ENCODE results near the gene MEOX2.

The MEOX2 gene

DNA sequence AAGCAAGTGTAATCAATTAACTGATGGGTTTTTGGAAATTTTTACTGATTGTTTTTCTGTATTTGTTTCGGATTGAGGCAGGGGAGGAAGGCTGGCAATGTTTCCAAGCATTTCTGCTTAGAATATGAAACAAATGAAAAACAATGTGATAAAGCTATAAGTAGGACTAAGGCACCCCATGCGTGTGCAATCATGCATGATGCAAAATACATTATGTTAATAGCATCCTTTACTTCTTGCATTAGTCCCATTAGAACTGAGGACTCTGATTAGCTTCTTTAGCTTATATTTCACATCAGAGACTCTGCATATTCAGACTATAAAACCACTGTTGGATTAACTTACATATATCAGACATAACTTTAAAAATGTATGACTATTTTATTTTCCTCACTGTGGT is 76.0 kb downstream of the MEOX2 start:
- no peak for DNase-seq (ENCODE audit: low spot score)

DNA sequence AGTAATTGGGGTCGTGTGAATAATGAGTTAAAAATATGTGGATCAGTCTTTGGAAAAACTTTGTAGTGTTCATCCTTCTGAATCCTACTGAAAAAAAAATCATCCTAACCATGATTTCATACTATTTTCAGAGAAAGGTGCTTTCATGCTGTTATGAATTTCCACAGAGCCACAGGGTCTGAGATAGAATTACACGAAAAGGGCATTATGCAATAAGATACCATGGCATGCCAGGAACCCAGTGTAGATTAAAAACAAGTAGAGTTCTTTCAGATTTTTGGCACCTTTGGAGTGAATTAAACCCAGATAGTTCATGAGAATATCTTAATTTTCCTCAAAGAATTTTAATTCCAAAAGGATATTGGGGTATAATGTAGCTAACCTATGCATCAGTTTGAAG is 77.2 kb downstream of the MEOX2 start:
- DNase-seq (ENCODE audit: low spot score): no peak

DNA sequence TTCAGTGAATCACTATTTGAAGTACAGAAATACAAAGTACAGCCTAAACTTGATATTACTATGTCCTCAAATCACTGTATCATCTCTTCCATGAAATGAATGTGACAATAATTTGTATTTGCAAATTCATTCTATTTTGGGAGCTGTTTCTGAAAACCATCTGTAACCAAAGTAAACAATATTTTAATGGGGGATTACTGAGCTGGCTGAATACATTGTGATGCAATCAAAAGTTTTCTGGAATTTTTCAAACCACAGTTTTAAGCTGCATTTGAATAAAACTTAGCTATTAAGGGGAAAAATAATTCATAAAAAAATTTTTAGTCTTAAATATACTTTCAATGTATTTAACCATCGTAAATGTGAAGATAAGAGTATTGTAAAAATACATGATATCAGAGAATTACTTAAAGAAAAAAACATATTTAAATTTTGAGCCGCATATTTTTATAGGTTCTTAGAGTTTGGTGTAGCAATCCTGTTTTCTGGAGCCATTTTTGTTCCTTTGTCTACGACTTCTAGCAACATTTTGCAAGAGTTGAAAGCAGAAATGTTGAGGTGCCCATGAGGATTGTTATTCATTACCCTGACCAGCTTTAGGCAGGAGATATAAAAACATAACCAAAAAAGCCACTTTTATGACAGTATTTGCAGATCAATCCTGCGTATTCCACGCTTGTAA is 78.8 kb downstream of the MEOX2 start:
- no peak for DNase-seq (ENCODE audit: low spot score)

DNA sequence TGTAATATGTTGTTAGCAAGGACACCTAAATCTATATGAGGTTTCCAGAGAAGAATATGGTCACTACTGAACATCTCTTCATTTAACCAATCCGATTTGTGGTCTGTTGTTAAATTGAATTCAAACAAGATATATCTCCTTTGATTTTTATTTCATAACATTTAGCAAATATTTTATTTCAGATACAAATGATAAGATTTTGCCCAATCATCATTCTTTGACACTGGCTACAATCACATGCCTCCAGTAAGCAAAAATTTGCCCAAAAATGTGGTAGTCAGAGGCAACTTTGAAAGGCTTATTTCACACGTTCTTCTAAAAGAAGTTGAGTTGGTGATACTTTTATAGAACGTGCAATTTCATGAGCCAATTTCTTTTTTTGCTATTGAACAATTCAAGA is 79.9 kb downstream of the MEOX2 start:
- DNase-seq (ENCODE audit: low spot score): no peak

DNA sequence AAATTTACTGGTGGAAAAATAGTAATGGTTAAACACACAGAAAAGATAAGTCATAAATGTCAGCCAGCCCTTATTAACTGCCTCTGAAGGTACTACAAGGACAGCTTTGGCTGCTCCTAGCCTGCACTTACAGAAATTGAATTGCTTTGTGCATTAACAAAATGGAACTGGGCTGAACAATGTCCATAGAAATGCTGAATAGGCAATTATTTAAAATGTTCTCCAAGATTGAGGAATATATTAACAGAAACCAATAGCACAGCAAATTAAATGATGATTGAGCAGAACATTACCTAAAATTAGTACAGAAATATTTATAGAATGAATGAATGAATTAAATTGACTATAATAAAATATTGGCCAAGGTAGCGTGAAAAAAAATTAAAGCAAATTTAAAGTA is 82.3 kb downstream of the MEOX2 start:
- DNase-seq (ENCODE audit: low spot score): no peak

GRCh38 chr7:15603124-15603523 is 83.4 kb downstream of the MEOX2 start:
- DNase-seq (ENCODE audit: low spot score): no peak

GRCh38 chr7:15602236-15602635 is 84.2 kb downstream of the MEOX2 start:
- DNase-seq (ENCODE audit: low spot score): no peak

- DNase-seq (ENCODE audit: low spot score): no peak
Observed at GRCh38 chr7:15601175-15601574, 85.3 kb downstream of the MEOX2 start.

- no peak for DNase-seq (ENCODE audit: low spot score)
Observed at GRCh38 chr7:15600298-15600697, 86.2 kb downstream of the MEOX2 start.

GRCh38 chr7:15594461-15594860 is 92.0 kb downstream of the MEOX2 start:
- DNase-seq (ENCODE audit: low spot score): no peak

GRCh38 chr7:15593382-15593781 is 93.1 kb downstream of the MEOX2 start:
- DNase-seq (ENCODE audit: low spot score): no peak

DNA sequence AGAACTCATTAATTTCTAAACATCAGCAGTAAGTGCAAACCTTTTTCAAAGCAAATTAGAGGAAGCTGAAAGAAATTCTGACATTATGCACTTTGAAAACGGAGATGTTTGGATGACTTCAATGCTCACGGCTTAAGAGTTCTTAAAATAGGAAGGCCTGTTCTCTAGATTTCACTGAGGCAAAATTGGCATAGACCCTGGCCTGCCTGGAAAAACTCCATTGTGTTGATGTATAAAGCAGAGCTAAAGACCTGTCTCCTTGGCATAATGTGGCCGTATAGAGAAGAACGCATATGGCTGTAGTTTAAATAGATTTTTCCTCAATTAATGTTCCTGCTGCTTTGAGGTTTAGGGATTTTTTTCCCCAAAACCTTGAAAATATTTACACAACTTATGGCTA is 100.2 kb downstream of the MEOX2 start:
- no peak for DNase-seq (ENCODE audit: low spot score)

DNA sequence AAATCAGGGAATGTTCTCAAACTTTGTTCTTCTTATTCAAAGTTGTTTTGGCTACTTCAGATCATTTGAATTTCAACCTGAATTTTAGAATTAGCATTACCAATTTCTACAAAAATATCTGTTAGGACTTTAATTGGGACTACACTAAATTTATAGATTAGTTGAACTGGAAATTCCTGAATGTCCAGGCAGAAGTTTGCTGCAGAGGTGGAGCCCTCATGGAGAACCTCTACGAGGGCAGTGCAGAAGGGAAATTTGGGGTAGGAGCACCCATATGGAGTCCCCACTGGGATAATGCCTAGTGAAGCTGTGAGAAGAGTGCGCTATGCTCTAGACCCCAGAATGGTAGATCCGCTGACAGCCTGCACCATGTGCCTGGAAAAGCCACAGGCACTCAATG is 101.9 kb downstream of the MEOX2 start:
- DNase-seq (ENCODE audit: low spot score): no peak

- DNase-seq (ENCODE audit: low spot score): no peak
Observed at GRCh38 chr7:15582773-15583172, 103.7 kb downstream of the MEOX2 start.

DNA sequence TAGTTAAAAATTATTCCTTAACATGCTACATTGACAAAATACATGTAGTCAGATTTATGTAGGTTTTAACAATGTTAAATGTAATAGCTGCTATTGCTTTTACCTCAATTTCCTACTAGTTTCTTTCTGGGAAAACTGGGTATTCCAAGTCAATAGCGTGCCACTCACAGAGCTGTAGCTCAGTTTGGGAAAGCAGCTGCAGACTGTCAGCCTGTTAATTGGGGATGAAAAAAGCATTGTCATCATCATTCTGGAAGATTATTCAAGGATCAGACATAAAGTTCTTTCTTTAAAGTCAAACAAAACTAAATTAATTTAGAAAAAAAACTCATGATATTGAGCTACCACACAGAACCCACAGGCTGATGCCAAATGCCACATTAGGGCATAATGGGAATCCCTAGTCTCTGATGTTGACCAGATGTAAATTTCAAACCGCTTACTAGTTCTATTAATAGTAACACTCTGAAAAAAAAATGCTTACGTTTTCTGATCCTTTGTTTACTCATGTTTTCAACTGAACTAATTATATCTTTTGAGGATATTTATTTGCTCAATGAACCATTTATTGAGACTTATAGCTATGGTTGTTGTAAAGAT is 105.0 kb downstream of the MEOX2 start:
- no peak for DNase-seq (ENCODE audit: low spot score)

DNA sequence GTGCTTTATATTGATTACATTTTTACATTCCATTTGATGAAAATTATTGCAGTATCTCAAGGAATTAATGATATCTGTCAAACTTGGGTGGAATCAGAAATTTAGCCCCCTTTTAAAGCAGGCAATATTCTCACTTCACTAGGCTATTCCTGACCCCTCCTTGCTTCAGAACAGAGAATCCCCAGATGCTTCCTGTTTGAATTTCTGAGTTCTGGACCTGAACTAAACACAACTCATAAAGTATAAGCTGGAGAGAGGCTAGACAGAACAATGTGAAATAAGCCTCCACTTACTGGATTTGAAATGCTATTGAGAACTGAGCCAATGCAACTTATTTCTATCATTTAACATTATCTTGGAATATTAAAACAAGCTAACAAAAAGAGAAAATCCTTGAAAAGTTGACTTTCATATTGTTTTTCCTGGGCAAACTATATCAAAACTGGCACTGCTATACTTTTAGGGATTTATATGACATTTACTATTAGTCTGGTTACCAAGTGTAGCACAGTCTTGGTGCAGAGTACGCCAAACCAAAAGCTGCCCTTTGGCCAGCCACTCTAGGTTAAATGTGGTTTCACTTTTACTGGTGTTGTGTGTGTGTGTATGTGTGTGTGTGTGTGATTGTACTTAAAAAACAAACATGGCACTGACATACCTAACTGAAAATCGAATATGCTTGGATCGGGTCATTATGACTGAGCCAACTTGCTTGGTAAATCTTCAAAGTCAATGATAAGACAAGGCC is 105.7 kb downstream of the MEOX2 start:
- no peak for DNase-seq (ENCODE audit: low spot score)

DNA sequence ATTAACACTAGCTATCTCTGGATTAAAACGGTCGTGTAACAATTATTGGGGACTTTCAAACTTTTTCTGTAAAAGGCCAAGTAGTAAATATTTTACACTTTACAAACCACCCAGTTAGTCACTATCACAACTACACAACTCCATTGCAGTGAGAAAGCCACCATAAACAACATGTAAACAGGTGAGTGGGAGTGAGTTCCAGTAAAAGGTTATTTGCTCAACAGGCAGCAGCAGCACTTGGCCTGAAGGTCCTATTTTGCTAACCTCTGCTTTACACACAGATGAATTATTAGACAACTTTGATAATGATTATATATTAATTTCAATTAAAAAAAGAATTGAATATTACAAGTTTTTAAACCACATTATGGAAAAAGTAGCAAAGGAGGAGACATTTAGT is 108.9 kb downstream of the MEOX2 start:
- no peak for DNase-seq (ENCODE audit: low spot score)

- no peak for DNase-seq (ENCODE audit: low spot score)
Observed at GRCh38 chr7:15571301-15571878, 115.1 kb downstream of the MEOX2 start.

DNA sequence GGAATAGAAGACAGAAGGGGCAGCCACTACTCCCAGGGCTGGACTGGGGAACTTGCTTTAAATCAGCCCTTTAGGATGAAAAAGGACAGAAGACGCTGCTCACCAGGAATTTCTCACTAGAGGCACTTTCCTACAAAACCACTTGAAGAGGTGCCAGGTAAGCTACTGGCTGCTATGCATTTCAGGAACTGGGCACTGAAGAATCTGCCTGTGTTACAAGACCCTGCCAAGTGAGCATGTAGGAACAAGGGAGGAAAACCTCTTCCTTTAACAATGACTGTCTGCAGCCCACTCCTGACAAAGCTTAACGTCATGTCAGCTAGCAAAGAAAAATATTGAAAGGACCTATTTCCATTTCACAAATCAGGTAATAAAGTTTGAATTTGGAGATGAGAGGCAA is 118.8 kb downstream of the MEOX2 start:
- DNase-seq (ENCODE audit: low spot score): no peak

DNA sequence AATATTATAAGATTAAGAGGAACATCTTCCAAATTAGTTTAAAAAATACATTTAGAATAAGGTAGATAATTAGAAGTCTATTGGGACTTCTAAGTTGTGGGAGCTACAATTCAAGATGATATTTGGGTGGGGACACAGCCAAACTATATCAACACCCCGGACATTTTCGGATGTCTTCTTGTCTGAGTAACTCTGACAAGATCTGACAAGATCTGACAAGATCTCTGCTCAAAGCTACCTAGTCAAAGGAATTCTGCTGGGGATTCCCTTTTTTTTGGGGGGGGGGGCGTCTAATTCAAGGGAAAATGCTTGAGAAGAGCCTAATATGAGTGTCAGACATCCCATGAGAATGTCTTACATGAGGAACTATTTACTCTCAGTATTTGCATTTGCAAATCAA is 119.4 kb downstream of the MEOX2 start:
- DNase-seq (ENCODE audit: low spot score): no peak

- DNase-seq (ENCODE audit: low spot score): no peak
Observed at GRCh38 chr7:15566476-15566875, 120.0 kb downstream of the MEOX2 start.

DNA sequence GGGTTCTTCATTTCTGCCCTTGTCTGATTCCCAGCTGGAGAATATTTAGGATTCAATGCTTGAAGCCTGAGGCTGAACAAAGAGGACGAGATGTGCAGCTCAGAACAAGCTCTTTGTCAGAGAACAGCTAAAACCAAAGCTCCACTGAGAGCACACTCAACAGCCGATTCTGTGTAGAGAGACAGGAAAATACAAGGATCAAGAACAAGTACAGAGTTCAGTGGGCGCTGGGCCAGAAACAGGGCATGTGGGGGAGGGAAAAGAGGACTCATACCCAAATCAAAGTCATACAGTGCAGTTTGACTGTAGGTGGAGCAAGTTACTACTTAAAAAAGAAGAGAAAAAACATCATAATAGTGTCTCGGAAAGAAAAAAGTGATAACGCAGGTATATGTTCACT is 124.6 kb downstream of the MEOX2 start, which contains the start of gene AGMO:
Gene AGMO, minus strand, starts transcription at position 181 of the 400 bp plus-strand sequence.
- DNase-seq (ENCODE audit: low spot score): no peak

Measured in hematopoietic multipotent progenitor cell treated with erythropoietin and hydrocortisone succinate and interleukin-3 and kit ligand, for 17 days (in vitro differentiated cells).